ENCODE measurements around the gene USP48.

DNA sequence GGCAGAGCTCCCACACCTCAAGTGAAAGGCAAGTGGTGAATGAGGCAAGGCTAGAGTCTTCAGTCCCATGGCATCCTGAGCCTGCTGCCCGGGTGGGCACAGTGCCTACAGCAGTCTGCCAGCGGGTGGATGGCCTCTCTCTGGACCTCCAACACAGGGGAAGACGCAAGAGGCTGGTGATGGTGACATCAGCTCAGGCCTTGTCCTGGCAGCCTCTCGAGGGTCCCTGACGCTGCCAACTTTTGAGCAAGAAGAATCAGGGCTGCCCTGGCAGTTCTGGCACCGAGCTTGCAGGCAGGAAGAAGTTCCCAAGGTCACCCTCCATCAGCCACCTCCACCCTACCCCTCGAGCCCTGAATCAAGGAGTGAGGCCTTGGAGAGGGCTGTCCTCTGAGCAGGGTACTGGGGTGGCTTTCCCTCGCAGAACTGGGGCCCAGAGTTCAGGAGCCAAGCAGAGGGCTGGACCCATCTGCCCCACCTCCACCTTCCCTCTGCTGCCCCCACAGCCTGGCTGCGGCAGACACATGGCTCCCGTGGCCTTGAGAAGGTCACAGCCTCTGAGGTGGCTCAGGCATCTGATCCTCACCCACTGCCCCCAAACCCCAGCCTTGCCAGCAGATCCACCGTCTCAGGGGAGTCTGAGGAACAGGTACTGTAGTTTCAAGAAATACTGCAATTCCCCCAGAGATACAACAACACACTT is 119.5 kb downstream of the USP48 start:
- TF ChIP-seq, protein P1, sequence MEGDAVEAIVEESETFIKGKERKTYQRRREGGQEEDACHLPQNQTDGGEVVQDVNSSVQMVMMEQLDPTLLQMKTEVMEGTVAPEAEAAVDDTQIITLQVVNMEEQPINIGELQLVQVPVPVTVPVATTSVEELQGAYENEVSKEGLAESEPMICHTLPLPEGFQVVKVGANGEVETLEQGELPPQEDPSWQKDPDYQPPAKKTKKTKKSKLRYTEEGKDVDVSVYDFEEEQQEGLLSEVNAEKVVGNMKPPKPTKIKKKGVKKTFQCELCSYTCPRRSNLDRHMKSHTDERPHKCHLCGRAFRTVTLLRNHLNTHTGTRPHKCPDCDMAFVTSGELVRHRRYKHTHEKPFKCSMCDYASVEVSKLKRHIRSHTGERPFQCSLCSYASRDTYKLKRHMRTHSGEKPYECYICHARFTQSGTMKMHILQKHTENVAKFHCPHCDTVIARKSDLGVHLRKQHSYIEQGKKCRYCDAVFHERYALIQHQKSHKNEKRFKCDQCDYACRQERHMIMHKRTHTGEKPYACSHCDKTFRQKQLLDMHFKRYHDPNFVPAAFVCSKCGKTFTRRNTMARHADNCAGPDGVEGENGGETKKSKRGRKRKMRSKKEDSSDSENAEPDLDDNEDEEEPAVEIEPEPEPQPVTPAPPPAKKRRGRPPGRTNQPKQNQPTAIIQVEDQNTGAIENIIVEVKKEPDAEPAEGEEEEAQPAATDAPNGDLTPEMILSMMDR (IDR thresholded peaks at IDR 0.05; ENCODE audit: low read depth, low read length), result no peak
- TF ChIP-seq EZH2phosphoT487 (IDR thresholded peaks at IDR 0.05; ENCODE audit: low read depth), result no peak
